Mucosa of descending colon (tissue), 3 donors: ENCODE measurements around the gene NPW. TPM values are rescaled to one million over a fixed set of nuclear protein-coding genes. Genes with fewer than 3 reads are reported as not detected.

Experiments used
- ATAC-seq: fragments of 200-7000 bp; cut with Tn5 transposase; one replicate; pipeline ENCODE4 v1.9.1; 2020; ENCODE audit warnings: mild to moderate bottlenecking, moderate library complexity
- DNase-seq, 3 donors: peaks; one replicate each; pipeline ENCODE4 v3.0.0-alpha.2; 2020
- H3K36me3 ChIP-seq: fragments of 200-600 bp; one replicate; pipeline ENCODE4 v1.8.0; 2021; ENCODE audit warnings: low read depth, mild to moderate bottlenecking
- H3K4me1 ChIP-seq: fragments of 200-600 bp; one replicate; pipeline ENCODE4 v1.8.0; 2021; ENCODE audit warnings: low read depth, mild to moderate bottlenecking
- H3K4me3 ChIP-seq: fragments of 200-600 bp; one replicate; pipeline ENCODE4 v1.8.0; 2021; ENCODE audit warnings: mild to moderate bottlenecking
- H3K9me3 ChIP-seq: fragments of 200-600 bp; one replicate; pipeline ENCODE4 v1.8.0; 2021; ENCODE audit warnings: mild to moderate bottlenecking
- intact Hi-C, 2 donors: fragments of 100-400 bp; cut with DNase I in 1 of 2; cut with micrococcal nuclease in 1 of 2; formaldehyde crosslinking; loops; one replicate each; pipeline versions ENCODE4 v1.11.0 to v1.11.1; 2022; cut with DNase I, micrococcal nuclease
- total RNA-seq, 3 donors: library from RNA; stranded (reverse); fragmentation: NEBNext Ultra II Directional in 2 of 3; extraction: Animal tissue kit (Norgen Biotek cat#: 25700) in 2 of 3; gene quantifications; one replicate each; pipeline versions ENCODE4 v1.2.1 to v1.2.4, GENCODE V29; 2021 to 2023
- TF ChIP-seq, protein P1 (sequence below): fragments of 200-600 bp; IDR thresholded peaks from one replicate; pipeline ENCODE4 v1.8.0; 2022; ENCODE audit warnings: antibody characterized with exemption, mild to moderate bottlenecking
- donor health status: DM: no; HTN: no; CAD: no; lungs with moderate emphysema.
- donor health status: DM: no; HTN: no; CAD: no.
- donor health status: DM: no; HTN: yes; CAD: no.

Gene NPW
- total RNA-seq, 3 donors from 2014 or later = 0.32 to 2.1 (median 0.60) TPM

DNA sequence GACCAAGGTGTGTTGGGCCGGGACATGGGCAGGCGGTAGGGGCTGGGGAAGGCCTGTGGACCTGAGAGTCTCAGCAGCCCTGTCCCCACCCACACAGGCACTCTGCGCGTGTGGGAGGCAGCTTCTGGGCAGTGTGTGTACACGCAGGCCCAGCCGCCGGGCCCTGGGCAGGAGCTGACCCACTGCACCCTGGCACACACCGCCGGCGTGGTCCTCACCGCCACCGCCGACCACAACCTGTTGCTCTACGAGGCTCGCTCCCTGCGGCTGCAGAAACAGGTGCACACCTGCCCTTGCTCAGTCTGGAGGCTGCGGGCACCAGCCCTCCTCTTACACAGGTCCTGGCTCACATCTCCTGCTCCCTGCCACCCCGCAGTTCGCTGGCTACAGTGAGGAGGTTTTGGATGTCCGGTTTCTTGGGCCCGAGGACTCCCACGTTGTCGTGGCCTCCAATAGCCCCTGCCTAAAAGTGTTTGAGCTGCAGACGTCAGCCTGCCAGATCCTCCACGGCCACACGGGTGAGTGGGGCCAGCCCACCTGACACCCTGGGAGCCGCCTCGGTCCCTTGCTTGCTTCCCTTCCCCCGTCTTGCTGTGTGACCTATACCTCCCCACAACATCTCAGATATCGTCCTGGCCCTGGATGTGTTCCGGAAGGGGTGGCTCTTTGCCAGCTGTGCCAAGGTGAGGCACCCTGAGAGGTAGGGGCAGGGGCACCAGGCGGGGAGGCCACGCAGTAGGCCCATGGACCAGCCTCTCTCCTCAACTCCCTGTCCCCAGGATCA, 44.0 kb upstream of the NPW start:
- peak in 2 of 3 donors; percentile 29 to 50 for DNase-seq
- H3K9me3 ChIP-seq = no peaks in the 10 kb centered on the region
- intact Hi-C loops = no loop called here
- peaks cover 27% of the 10 kb centered on the region for H3K4me1 ChIP-seq
- TF ChIP-seq, protein P1, sequence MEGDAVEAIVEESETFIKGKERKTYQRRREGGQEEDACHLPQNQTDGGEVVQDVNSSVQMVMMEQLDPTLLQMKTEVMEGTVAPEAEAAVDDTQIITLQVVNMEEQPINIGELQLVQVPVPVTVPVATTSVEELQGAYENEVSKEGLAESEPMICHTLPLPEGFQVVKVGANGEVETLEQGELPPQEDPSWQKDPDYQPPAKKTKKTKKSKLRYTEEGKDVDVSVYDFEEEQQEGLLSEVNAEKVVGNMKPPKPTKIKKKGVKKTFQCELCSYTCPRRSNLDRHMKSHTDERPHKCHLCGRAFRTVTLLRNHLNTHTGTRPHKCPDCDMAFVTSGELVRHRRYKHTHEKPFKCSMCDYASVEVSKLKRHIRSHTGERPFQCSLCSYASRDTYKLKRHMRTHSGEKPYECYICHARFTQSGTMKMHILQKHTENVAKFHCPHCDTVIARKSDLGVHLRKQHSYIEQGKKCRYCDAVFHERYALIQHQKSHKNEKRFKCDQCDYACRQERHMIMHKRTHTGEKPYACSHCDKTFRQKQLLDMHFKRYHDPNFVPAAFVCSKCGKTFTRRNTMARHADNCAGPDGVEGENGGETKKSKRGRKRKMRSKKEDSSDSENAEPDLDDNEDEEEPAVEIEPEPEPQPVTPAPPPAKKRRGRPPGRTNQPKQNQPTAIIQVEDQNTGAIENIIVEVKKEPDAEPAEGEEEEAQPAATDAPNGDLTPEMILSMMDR = no peak
- H3K36me3 ChIP-seq = no peaks in the 10 kb centered on the region
- H3K4me3 ChIP-seq = no peak overlapping the region
- no peak for ATAC-seq

DNA sequence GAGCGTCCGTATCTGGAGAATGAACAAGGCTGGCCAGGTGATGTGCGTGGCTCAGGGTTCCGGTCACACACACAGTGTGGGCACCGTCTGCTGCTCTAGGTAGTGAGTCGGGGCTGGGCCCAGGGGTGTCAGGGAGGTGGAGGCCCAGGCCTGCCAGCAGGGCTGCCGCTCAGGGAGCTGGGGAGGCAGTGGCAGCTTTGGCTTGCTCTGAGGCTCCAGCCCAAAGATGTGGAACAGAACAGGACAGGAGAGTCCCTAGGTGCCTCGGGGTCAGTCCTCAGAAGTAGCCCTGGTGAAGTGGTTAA, 43.4 kb upstream of the NPW start:
- ATAC-seq = no peak
- Histone ChIP-seq H3K9me3 (no peaks in the 10 kb centered on the region), H3K36me3 (no peaks in the 10 kb centered on the region), H3K4me1 (peaks cover 26% of the 10 kb centered on the region), H3K4me3 (no peak overlapping the region)
- intact Hi-C loops = no loop called here
- DNase-seq = peak in 1 of 3 donors; percentile 24
- TF ChIP-seq, protein P1 = no peak

GRCh38 chr16:1976951-1977874, 42.4 kb upstream of the NPW start:
- Histone ChIP-seq H3K4me1 (peaks cover 33% of the 10 kb centered on the region), H3K36me3 (no peaks in the 10 kb centered on the region), H3K4me3 (no peak overlapping the region), H3K9me3 (no peaks in the 10 kb centered on the region)
- TF ChIP-seq, protein P1 = no peak
- DNase-seq (no peak), ATAC-seq (no peak)
- intact Hi-C loops = no loop called here

GRCh38 chr16:1977875-1978268, 41.7 kb upstream of the NPW start:
- Histone ChIP-seq H3K9me3 (no peaks in the 10 kb centered on the region), H3K4me3 (no peak overlapping the region), H3K4me1 (peaks cover 35% of the 10 kb centered on the region), H3K36me3 (no peaks in the 10 kb centered on the region)
- TF ChIP-seq, protein P1 = no peak
- intact Hi-C loops = no loop called here
- no peak for ATAC-seq
- no peak for DNase-seq

- TF ChIP-seq, protein P1 = no peak
- ATAC-seq (no peak), DNase-seq (peak in 2 of 3 donors; percentile 51 to 71)
- Histone ChIP-seq H3K4me3 (no peak overlapping the region), H3K4me1 (peaks cover 37% of the 10 kb centered on the region), H3K36me3 (no peaks in the 10 kb centered on the region), H3K9me3 (no peaks in the 10 kb centered on the region)
- intact Hi-C loops = no loop called here
Measured at GRCh38 chr16:1978476-1979120, 41.0 kb upstream of the NPW start.
